Endothelial cell of umbilical vein (primary cell): ENCODE measurements around the gene NTMT1. TPM values are rescaled to one million over a fixed set of nuclear protein-coding genes. Genes with fewer than 3 reads are reported as not detected.

Experiments used
- BruUV-seq: library from RNA; stranded (reverse); fragments of 400-500 nt; replicated peaks from 2 replicates; lab custom pipeline; 2021; lab: Mats Ljungman, UMichigan
- CTCF ChIA-PET: fragments of 300-600, 350-600 bp; sonication (Branson Sonifier 250); formaldehyde crosslinking; loops from one replicate; lab custom pipeline; 2021; ENCODE audit warnings: antibody characterized with exemption, inconsistent platforms; lab: Charles Lee
- POLR2A ChIA-PET: fragments of 300-600, 350-600 bp; sonication (Branson Sonifier 250); formaldehyde crosslinking; loops from one replicate; lab custom pipeline; 2021; ENCODE audit warnings: antibody characterized with exemption, inconsistent platforms; lab: Charles Lee
- DNase-seq: peaks from one replicate; pipeline ENCODE4 v3.0.0-alpha.2; 2011; ENCODE audit warnings: low read depth, low spot score
- FAIRE-seq: peaks from 2 replicates; lab custom pipeline; 2011; peaks lifted over from hg19 to GRCh38; lab: Jason Lieb, UNC
- H2AFZ ChIP-seq: 2 replicates; pipeline ENCODE4 v1.6.0; 2012; ENCODE audit warnings: low read depth, low read length, control low read depth, inconsistent platforms
- H3K27ac ChIP-seq: 2 replicates; pipeline ENCODE4 v1.5.1; 2011; ENCODE audit warnings: low read depth, mild to moderate bottlenecking, control low read depth, low read length, moderate library complexity; ENCODE audit not compliant: insufficient read depth
- H3K27me3 ChIP-seq, 2 experiments: 2 replicates each; pipeline versions ENCODE4 v1.6.0 to v1.6.1; 2011; ENCODE audit warnings: low read length in 2 of 2, mixed read lengths in 1 of 2; ENCODE audit not compliant: control insufficient read depth in 2 of 2, insufficient read depth in 2 of 2
- H3K36me3 ChIP-seq, 2 experiments: 2 replicates in 1 of 2; 3 replicates in 1 of 2; pipeline ENCODE4 v1.5.1; 2011; ENCODE audit warnings: low read length in 2 of 2, mild to moderate bottlenecking in 1 of 2, moderate library complexity in 1 of 2; ENCODE audit not compliant: control insufficient read depth in 2 of 2, insufficient read depth in 2 of 2; ENCODE audit errors: extremely low read depth in 1 of 2
- H3K4me1 ChIP-seq: 3 replicates; pipeline ENCODE4 v1.5.1; 2011; ENCODE audit warnings: mild to moderate bottlenecking, low read length; ENCODE audit not compliant: control insufficient read depth, insufficient read depth; ENCODE audit errors: extremely low read depth
- H3K4me2 ChIP-seq: 2 replicates; pipeline ENCODE4 v1.6.1; 2011; ENCODE audit warnings: low read length, control low read depth, mixed read lengths; ENCODE audit not compliant: insufficient read depth
- H3K4me3 ChIP-seq, 3 experiments: fragments of 200-600 bp in 1 of 3; sonication (generic), shearing (Covaris generic) in 1 of 3; replicated peaks in 1 of 3; 2 replicates each; pipeline ENCODE4 v1.5.1; 2011 to 2016; ENCODE audit warnings: control low read depth in 3 of 3, low read length in 3 of 3, mild to moderate bottlenecking in 2 of 3, inconsistent platforms in 1 of 3, low read depth in 1 of 3, moderate library complexity in 1 of 3; ENCODE audit not compliant: insufficient read depth in 1 of 3
- H3K79me2 ChIP-seq: 2 replicates; pipeline ENCODE4 v1.6.0; 2012; ENCODE audit warnings: low read length, inconsistent platforms; ENCODE audit not compliant: control insufficient read depth, insufficient read depth
- H3K9ac ChIP-seq: replicated peaks from 2 replicates; pipeline ENCODE3; 2011; ENCODE audit warnings: low read length, control low read depth; ENCODE audit not compliant: insufficient read depth; ENCODE audit errors: extremely low read depth
- H3K9me1 ChIP-seq: replicated peaks from 3 replicates; pipeline ENCODE4 v1.6.0; 2011; ENCODE audit warnings: mild to moderate bottlenecking, low read length; ENCODE audit not compliant: control insufficient read depth, insufficient read depth; ENCODE audit errors: extremely low read depth
- H3K9me3 ChIP-seq: replicated peaks from 2 replicates; pipeline ENCODE4 v1.5.1; 2012; ENCODE audit warnings: low read length, inconsistent platforms; ENCODE audit not compliant: control insufficient read depth, insufficient read depth
- H4K20me1 ChIP-seq: replicated peaks from 2 replicates; pipeline ENCODE3; 2011; ENCODE audit warnings: mild to moderate bottlenecking, low read length; ENCODE audit not compliant: control insufficient read depth, insufficient read depth; ENCODE audit errors: extremely low read depth
- EZH2 ChIP-seq: IDR thresholded peaks from 2 replicates; pipeline ENCODE4 v1.6.1; 2012; ENCODE audit warnings: borderline replicate concordance, low read depth, mild to moderate bottlenecking, moderate library complexity, low read length, inconsistent platforms; ENCODE audit not compliant: severe bottlenecking
- FOS ChIP-seq: IDR thresholded peaks from 2 replicates; pipeline ENCODE4 v1.6.1; 2011; ENCODE audit warnings: mild to moderate bottlenecking, low read length, moderate library complexity, borderline replicate concordance; ENCODE audit not compliant: insufficient read depth
- GATA2 ChIP-seq: IDR thresholded peaks from 2 replicates; pipeline ENCODE4 v1.7.0; 2011; ENCODE audit warnings: low read depth, mild to moderate bottlenecking, moderate library complexity, mixed read lengths, low read length; ENCODE audit not compliant: insufficient read length, insufficient read depth
- JUN ChIP-seq: IDR thresholded peaks from 2 replicates; pipeline ENCODE4 v1.6.1; 2011; ENCODE audit warnings: borderline replicate concordance, low read depth; ENCODE audit not compliant: insufficient read length, insufficient read depth
- MYC ChIP-seq: IDR thresholded peaks from one replicate; pipeline ENCODE4 v1.6.1; 2011; ENCODE audit warnings: mild to moderate bottlenecking, low read depth, low read length
- POLR2A ChIP-seq: IDR thresholded peaks from 2 replicates; pipeline ENCODE4 v1.6.1; 2012; ENCODE audit warnings: low read depth, mild to moderate bottlenecking, control low read depth, low read length
- POLR2AphosphoS5 ChIP-seq: IDR thresholded peaks from 2 replicates; pipeline ENCODE4 v1.6.1; 2012; ENCODE audit warnings: low read depth, mild to moderate bottlenecking, control low read depth, low read length, moderate library complexity; ENCODE audit not compliant: insufficient read depth
- dilution Hi-C: fragments of 300-500 bp; cut with MboI; formaldehyde crosslinking; loops from one replicate; pipeline ENCODE4 v1.15.0; 2019; ENCODE audit warnings: low sequenced_read_pairs; ENCODE audit not compliant: extremely low pct_ligation_motif_present
- intact Hi-C: fragments of 100-400 bp; cut with micrococcal nuclease; formaldehyde crosslinking; loops from one replicate; pipeline ENCODE4 v1.10.0; 2022
- polyA plus RNA-seq, 4 experiments: library from polyadenylated mRNA; depleted of rRNA in 3 of 4; stranded (reverse) in 3 of 4; unstranded in 1 of 4; fragments of >200 nt; gene quantifications; 2 replicates each; pipeline versions ENCODE4 v1.2.1 to v1.2.3, GENCODE V29; 2011 to 2012; ENCODE audit warnings: missing spikeins in 1 of 4
- total RNA-seq: library from RNA; stranded (reverse); gene quantifications from 2 replicates; pipeline ENCODE4 v1.2.3, GENCODE V29; 2021
- TF ChIP-seq, protein P1 (sequence below), 2 donors: IDR thresholded peaks; 1 replicate in 1 of 2; 2 replicates in 1 of 2; pipeline ENCODE4 v1.5.1; 2011; ENCODE audit warnings: low read length in 2 of 2, mild to moderate bottlenecking in 2 of 2, moderate library complexity in 2 of 2, control low read depth in 1 of 2, inconsistent platforms in 1 of 2, low read depth in 1 of 2; ENCODE audit not compliant: insufficient read depth in 1 of 2; ENCODE audit errors: extremely low read depth in 1 of 2
- TF ChIP-seq, protein P2 (sequence below): IDR thresholded peaks from 2 replicates; pipeline ENCODE4 v1.6.1; 2011; ENCODE audit not compliant: insufficient read depth, insufficient read length

Gene NTMT1
- total and polyA plus RNA-seq, 2 donors (not counting 3 experiments of a cell fraction or from before 2014, with no cell fraction given), result 47.6 to 58.3 TPM

DNA sequence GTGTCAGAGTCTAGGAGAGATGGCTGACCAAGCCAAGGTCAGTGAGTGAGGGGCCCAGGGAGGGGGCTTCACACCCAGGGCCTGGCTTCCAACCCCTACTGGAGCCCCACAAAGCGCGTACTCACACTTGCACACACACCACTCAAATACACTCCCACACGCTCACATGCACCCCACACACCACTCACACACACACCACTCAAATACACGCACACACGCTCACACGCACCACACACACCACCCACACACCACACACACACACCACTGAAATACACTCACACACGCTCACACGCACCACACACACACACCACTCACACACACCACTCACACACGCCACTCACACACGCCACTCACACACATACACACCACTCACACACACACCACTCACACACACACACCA, 21.7 kb downstream of the NTMT1 start:
- no peaks in the 10 kb centered on the region for H3K9me3 ChIP-seq
- H3K4me1 ChIP-seq, result no peaks in the 10 kb centered on the region
- H3K9me1 ChIP-seq, result no peaks in the 10 kb centered on the region
- H3K4me2 ChIP-seq, result no peak overlapping the region
- no peaks in the 10 kb centered on the region for H3K27me3 ChIP-seq
- intact Hi-C loops (no loop called here), dilution Hi-C loops (no loop called here)
- H3K27ac ChIP-seq, result no peak overlapping the region
- no peaks in the 10 kb centered on the region for H3K79me2 ChIP-seq
- DNase-seq (no peak), FAIRE-seq (no peak)
- no peak overlapping the region for H2AFZ ChIP-seq
- TF ChIP-seq JUN, result no peak
- TF ChIP-seq MYC, result no peak
- TF ChIP-seq EZH2, result no peak
- no peak for TF ChIP-seq POLR2AphosphoS5
- TF ChIP-seq FOS, result no peak
- TF ChIP-seq, protein P1, sequence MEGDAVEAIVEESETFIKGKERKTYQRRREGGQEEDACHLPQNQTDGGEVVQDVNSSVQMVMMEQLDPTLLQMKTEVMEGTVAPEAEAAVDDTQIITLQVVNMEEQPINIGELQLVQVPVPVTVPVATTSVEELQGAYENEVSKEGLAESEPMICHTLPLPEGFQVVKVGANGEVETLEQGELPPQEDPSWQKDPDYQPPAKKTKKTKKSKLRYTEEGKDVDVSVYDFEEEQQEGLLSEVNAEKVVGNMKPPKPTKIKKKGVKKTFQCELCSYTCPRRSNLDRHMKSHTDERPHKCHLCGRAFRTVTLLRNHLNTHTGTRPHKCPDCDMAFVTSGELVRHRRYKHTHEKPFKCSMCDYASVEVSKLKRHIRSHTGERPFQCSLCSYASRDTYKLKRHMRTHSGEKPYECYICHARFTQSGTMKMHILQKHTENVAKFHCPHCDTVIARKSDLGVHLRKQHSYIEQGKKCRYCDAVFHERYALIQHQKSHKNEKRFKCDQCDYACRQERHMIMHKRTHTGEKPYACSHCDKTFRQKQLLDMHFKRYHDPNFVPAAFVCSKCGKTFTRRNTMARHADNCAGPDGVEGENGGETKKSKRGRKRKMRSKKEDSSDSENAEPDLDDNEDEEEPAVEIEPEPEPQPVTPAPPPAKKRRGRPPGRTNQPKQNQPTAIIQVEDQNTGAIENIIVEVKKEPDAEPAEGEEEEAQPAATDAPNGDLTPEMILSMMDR (IDR thresholded peaks at IDR 0.05; ENCODE audit: extremely low read depth in 1 of 2, insufficient read depth in 1 of 2, low read depth in 1 of 2, low read length in 2 of 2), result no peak
- TF ChIP-seq, protein P2, sequence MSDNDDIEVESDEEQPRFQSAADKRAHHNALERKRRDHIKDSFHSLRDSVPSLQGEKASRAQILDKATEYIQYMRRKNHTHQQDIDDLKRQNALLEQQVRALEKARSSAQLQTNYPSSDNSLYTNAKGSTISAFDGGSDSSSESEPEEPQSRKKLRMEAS, result no peak
- TF ChIP-seq GATA2, result no peak
- TF ChIP-seq POLR2A, result no peak
- H3K36me3 ChIP-seq, result no peaks in the 10 kb centered on the region
- no peaks in the 10 kb centered on the region for H4K20me1 ChIP-seq
- POLR2A ChIA-PET, result no interaction called here
- CTCF ChIA-PET, result interaction anchor here (1.3 kb wide), 1 partner anchor 90 kb away, joined by 3 read pairs; no protein-coding TSS in a partner anchor
- no peak overlapping the region for H3K4me3 ChIP-seq
- H3K9ac ChIP-seq, result no peak overlapping the region
- no TSS peak for BruUV-seq
